IPS-20b (cell line): ENCODE measurements around the gene IYD.
"Not testable (repeated sequence)": the region's sequence is repeated elsewhere in the genome, so short reads cannot be mapped to it uniquely, and the experiment has no call there.

Source experiments
- H3K27ac ChIP-seq: one replicate; pipeline ENCODE4 v1.5.1; 2013; ENCODE audit warnings: low read length
- H3K27me3 ChIP-seq: 2 replicates; pipeline ENCODE4 v1.6.1; 2013; ENCODE audit warnings: mild to moderate bottlenecking, low read length, inconsistent platforms; ENCODE audit not compliant: insufficient read depth
- H3K36me3 ChIP-seq: 2 replicates; pipeline ENCODE4 v1.6.1; 2013; ENCODE audit warnings: low read depth, mild to moderate bottlenecking, inconsistent platforms, low read length, moderate library complexity; ENCODE audit not compliant: insufficient read depth
- H3K4me1 ChIP-seq: 2 replicates; pipeline ENCODE4 v1.6.1; 2013; ENCODE audit warnings: mild to moderate bottlenecking, control low read depth, inconsistent platforms, low read length, moderate library complexity; ENCODE audit not compliant: insufficient read depth
- H3K4me3 ChIP-seq: 2 replicates; pipeline ENCODE4 v1.5.1; 2013; ENCODE audit warnings: mild to moderate bottlenecking, low read length, inconsistent platforms
- H3K9ac ChIP-seq: 2 replicates; pipeline ENCODE4 v1.6.1; 2013; ENCODE audit warnings: low read depth, mild to moderate bottlenecking, inconsistent platforms, low read length, moderate library complexity
- H3K9me3 ChIP-seq: 2 replicates; pipeline ENCODE4 v1.6.1; 2013; ENCODE audit warnings: mild to moderate bottlenecking, low read depth, low read length, inconsistent platforms; ENCODE audit not compliant: insufficient read depth

The IYD gene

DNA sequence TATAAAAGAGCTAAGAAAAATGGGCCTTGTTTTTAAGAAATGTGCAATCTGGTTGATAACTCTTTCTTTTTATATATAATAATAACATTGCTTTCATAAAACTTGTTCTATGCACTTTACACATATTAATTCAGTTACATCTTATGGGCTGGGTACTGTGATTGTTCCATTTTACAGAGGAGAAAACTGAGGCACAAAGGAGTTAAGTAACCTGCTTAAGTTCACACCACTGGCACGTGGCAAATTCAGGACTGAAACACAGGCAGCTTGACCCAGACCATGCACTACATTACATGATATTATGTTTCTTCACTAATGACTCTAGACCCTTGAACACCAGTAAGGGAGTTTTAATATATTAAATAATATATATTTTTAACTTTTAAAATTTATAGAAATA lies 15.4 kb upstream of the IYD start:
- no peaks in the 10 kb centered on the region for H3K9me3 ChIP-seq
- H3K36me3 ChIP-seq: no peaks in the 10 kb centered on the region
- H3K9ac ChIP-seq: no peak overlapping the region
- H3K4me3 ChIP-seq: no peak overlapping the region
- no peaks in the 10 kb centered on the region for H3K4me1 ChIP-seq
- no peak overlapping the region for H3K27ac ChIP-seq
- no peaks in the 10 kb centered on the region for H3K27me3 ChIP-seq

DNA sequence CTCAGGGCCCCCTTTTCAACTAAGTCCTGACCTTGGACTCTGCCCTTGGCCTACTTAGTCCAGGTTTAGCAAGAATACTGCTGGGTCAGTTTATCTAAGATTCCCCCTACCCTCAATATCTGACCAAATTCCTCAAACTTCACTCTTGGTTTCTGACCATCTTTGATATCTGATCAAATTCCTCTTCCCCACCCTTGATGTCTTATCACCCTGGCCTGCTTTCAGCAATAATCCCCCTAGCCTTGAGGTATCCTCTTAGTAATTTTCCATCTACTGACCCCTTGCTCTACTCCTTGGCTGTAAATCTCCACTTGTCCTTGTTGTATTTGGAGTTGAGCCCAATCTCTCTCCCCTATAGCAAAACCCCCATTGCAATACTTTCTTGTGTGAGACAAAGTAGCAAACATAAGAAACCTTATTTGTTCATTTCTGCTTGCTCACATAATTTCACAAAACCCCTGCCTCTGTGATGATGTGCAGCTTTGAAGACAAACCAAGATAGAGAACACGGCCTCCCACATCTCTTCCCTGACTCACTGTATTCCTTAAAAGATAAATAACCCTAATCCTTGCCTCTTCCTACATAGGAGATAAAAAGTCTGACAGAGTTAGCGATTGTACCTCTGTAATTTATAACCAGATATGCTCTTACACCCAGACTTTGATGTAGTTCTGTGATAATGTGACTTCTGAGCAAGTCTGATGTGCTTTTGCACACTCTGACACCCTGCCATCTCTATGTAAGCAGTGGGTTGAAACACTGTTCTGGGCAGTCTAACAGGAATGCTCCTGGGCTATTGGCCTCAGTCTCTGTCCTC lies 13.8 kb upstream of the IYD start:
- Histone ChIP-seq H3K9me3 (no peaks in the 10 kb centered on the region), H3K4me3 (no peak overlapping the region), H3K36me3 (no peaks in the 10 kb centered on the region), H3K27me3 (no peaks in the 10 kb centered on the region), H3K27ac (no peak overlapping the region), H3K4me1 (no peaks in the 10 kb centered on the region), H3K9ac (no peak overlapping the region)

DNA sequence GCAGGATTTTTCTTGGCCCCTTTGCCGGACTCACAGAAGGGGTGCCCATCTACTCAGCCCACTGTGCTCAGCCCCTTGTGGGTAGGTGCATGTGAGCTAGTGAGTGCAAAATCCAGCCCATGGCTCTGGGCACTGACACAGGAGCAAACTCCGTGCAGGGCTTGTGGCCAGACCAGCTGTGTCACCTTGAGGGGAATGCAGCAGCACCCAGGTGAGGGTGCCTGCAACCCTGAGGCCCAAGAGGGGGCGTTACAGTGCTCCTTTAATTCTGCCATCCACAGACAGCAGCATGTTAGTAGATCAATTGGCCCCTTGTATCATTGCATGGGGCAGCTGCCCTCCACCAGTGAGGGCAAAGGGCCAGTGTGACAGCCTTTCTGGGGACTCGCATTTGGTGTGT lies 12.9 kb upstream of the IYD start:
- Histone ChIP-seq H3K36me3 (no peaks in the 10 kb centered on the region), H3K9ac (no peak overlapping the region), H3K4me3 (no peak overlapping the region), H3K9me3 (no peaks in the 10 kb centered on the region), H3K27me3 (no peaks in the 10 kb centered on the region), H3K4me1 (no peaks in the 10 kb centered on the region), H3K27ac (no peak overlapping the region)

DNA sequence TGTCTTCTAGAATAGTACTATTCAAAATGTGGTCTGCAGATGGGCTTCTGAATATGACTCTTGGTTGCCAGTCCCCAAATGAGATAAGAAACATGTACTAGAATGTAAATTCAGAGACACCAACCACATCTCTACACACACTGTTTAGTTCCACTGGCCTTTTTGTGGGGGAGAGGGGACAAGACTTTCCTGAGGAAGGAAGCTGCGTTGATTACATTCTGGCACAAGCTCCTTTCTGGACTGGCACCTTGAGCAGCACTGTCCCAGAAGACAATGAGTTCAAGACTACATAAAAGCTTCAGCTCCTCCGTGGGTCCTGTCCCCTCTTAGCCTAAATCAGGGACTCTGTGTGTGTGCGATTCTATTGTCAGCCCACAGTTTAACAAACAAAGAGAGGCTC lies 6.9 kb upstream of the IYD start:
- Histone ChIP-seq H3K9ac (no peak overlapping the region), H3K4me1 (no peaks in the 10 kb centered on the region), H3K27ac (no peak overlapping the region), H3K9me3 (no peaks in the 10 kb centered on the region), H3K36me3 (no peaks in the 10 kb centered on the region), H3K27me3 (no peaks in the 10 kb centered on the region), H3K4me3 (no peak overlapping the region)

DNA sequence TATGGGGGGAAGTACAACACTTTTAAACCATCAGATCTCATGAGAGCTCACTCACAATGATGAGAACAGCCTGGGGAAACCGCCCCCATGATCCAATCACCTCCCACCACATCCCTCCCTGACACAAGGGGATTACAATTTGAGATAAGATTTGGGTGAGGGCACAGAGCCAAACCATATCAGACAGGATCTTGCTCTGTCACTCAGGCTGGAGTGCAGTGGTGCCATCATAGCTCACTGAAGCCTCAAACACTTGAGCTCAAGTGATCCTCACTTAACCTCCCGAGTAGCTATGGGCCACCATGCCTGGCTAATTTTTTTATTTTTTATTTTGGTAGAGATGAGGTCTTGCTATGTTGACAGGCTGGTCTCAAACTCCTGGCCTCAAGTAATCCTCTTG lies 5.1 kb upstream of the IYD start:
- Histone ChIP-seq H3K4me3 (no peak overlapping the region), H3K9ac (no peak overlapping the region), H3K27me3 (no peaks in the 10 kb centered on the region), H3K27ac (no peak overlapping the region), H3K9me3 (no peaks in the 10 kb centered on the region), H3K4me1 (no peaks in the 10 kb centered on the region), H3K36me3 (no peaks in the 10 kb centered on the region)

DNA sequence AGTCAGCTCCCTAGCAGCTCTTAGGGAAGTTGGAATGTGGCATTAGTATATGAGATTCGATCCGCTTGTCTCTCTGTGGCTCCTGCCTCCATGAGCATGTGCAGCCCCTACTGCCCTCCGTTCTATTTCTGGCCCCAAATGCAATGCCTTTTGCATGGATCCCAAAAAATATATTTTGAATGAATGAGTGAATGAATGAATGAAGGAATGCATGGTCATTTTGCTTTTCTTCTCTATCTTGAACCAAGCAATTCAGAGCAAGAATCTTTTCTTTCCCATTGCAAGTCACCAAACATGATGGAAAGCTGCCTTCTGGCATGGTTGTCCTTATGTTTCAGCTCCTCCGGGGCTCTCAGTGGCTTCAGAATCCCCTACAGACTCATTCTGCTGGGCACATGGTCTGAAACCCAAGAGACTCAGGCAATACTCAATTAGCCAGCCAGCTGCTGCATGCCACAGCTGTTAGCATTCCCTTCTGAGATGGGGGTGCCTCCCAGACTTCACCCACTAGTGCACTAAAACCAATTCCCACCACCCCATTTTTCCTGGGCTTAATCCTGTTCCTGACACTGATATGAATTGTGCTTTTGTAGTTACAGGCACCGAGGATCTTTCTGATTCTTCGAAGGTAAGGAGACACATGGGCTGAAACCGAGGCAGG lies 2.6 kb upstream of the IYD start:
- H3K9me3 ChIP-seq: no peaks in the 10 kb centered on the region
- H3K4me3 ChIP-seq: no peak overlapping the region
- no peak overlapping the region for H3K9ac ChIP-seq
- H3K27ac ChIP-seq: no peak overlapping the region
- no peaks in the 10 kb centered on the region for H3K36me3 ChIP-seq
- H3K4me1 ChIP-seq: no peaks in the 10 kb centered on the region
- no peaks in the 10 kb centered on the region for H3K27me3 ChIP-seq

DNA sequence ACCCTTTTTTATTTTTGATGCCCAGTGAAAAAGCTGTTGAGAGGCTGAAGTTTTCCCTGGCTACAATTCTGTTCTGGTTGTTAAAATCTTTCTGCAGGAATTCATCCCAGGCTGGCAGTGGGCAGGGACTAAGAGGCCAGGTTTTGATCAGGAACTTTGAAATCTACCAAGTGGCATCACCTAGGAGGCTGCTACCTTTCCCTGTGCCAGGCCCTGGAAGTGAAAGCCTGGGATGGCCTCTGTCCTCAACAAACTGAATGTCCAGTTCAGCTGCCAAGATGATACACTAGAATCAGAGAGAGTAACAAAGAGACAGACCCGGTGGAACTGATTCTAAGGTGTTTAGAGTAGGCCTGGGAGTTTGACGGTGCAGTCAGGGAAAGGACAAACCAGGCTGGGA lies 596 bp downstream of the IYD start:
- no peaks in the 10 kb centered on the region for H3K9me3 ChIP-seq
- H3K9ac ChIP-seq: no peak overlapping the region
- H3K4me1 ChIP-seq: no peaks in the 10 kb centered on the region
- H3K4me3 ChIP-seq: no peak overlapping the region
- no peaks in the 10 kb centered on the region for H3K27me3 ChIP-seq
- no peak overlapping the region for H3K27ac ChIP-seq
- H3K36me3 ChIP-seq: no peaks in the 10 kb centered on the region

DNA sequence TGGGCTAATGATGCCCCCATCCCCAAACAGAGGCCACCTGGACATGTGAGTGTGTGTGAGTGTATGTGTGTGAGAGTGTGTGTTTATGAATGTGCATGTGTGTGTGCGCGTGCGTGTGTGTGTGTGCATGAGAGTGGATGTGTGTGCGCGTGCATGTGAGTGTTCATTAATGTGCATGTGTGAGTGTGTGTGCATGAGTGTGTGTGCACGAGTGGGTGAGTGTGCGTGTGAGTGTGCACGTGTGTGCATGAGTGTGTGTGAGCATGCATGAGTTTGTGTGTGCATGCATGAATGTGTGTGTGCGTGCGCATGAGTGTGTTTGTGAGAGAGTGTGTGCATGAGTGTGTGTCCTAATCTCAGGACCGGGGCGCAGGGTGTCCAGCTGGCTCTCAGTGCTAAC lies 1.3 kb downstream of the IYD start:
- Histone ChIP-seq H3K27ac (no peak overlapping the region), H3K9ac (no peak overlapping the region), H3K36me3 (no peaks in the 10 kb centered on the region), H3K4me3 (no peak overlapping the region), H3K9me3 (no peaks in the 10 kb centered on the region), H3K27me3 (no peaks in the 10 kb centered on the region), H3K4me1 (no peaks in the 10 kb centered on the region)

DNA sequence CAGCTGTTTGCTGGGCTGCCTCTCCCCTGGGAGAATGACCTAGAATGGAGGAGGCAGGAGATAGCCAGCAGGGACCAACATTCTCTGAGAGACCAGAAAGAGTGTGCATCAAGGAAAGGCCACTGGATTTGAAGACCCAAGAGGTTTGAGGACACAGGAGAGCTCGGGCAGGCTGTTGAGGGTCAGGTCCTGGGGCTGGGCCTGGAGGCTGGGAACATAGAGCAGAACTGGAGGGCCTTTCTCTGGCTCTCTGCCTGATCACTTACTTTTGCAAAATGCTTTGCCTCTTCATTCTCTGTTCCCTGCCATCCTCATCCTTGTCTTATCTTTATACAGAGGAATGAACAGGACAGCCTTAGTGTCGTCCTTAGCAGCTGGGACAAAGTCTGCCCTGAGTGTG lies 2.5 kb downstream of the IYD start:
- no peaks in the 10 kb centered on the region for H3K27me3 ChIP-seq
- H3K27ac ChIP-seq: no peak overlapping the region
- no peaks in the 10 kb centered on the region for H3K36me3 ChIP-seq
- no peak overlapping the region for H3K4me3 ChIP-seq
- no peak overlapping the region for H3K9ac ChIP-seq
- no peaks in the 10 kb centered on the region for H3K4me1 ChIP-seq
- H3K9me3 ChIP-seq: no peaks in the 10 kb centered on the region

DNA sequence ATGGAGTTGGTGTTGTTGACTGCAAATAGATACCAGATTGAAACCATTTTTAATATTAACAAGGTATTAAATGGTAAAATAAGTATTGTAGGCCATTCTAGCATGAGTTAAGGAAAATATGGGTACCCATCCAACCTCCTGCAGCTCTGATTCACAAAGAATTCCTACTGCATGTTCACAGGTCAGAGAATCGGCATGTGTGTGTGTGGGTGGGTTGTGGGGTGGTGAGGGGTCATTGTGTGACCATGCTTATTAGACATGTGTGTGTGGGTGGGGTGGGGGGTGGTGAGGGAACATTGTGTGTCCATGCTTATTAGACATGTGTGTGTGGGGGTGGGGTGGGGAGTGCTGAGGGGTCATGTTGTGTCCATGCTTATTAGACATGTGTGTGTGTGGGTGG lies 3.2 kb downstream of the IYD start:
- Histone ChIP-seq H3K9me3 (no peaks in the 10 kb centered on the region), H3K4me1 (no peaks in the 10 kb centered on the region), H3K9ac (no peak overlapping the region), H3K4me3 (no peak overlapping the region), H3K27ac (no peak overlapping the region), H3K27me3 (no peaks in the 10 kb centered on the region), H3K36me3 (no peaks in the 10 kb centered on the region)

DNA sequence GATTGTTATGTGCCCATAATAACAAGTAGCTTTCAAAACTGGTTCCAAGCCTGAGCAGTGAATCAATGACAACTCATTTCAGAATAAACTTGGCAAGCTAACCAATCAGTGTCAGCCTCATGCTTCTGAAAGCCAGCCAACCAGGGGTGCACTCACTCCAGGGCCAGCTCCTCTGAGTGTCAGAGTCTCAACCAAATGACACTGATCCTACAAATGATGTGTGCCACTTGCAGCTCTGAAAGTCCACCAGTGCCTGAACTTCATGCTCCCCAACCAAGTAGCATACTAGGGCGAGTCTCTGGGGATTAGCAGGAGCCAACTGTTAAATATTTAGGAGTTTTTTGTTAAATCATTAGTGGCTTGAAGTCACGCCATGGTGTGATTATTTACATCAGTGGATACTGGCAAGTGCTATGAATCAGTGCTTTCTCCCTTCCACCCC lies 4.5 kb downstream of the IYD start:
- no peak overlapping the region for H3K4me3 ChIP-seq
- H3K9me3 ChIP-seq: no peaks in the 10 kb centered on the region
- H3K9ac ChIP-seq: no peak overlapping the region
- H3K36me3 ChIP-seq: no peaks in the 10 kb centered on the region
- H3K4me1 ChIP-seq: no peaks in the 10 kb centered on the region
- no peaks in the 10 kb centered on the region for H3K27me3 ChIP-seq
- H3K27ac ChIP-seq: no peak overlapping the region

DNA sequence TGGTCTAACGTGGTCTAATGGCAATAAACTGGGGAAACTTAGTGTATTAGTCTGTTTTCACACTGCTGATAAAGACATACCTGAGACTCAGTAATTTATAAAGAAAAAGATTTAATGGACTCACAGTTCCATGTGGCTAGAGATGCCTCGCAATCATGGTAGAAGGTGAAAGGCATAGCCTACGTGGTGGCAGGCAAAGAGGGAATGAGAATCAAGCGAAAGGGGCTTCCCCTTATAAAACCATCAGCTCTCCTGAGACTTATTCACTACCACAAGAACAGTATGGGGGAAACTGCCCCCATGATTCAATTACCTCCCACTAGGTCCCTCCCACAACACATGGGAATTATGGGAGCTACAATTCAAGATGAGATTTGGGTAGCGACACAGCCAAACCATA lies 5.5 kb downstream of the IYD start:
- not testable (repeated sequence) for H3K4me1 ChIP-seq, H3K27ac ChIP-seq, H3K4me3 ChIP-seq, H3K9me3 ChIP-seq, H3K9ac ChIP-seq, H3K36me3 ChIP-seq, H3K27me3 ChIP-seq
